ENCODE measurements around the gene MYBPH.

Gene MYBPH

GRCh38 chr1:203158423-203158822, 17.2 kb downstream of the MYBPH start:
- H3K36me3 ChIP-seq (ENCODE audit: insufficient read depth, low read length), result no peaks in the 10 kb centered on the region

DNA sequence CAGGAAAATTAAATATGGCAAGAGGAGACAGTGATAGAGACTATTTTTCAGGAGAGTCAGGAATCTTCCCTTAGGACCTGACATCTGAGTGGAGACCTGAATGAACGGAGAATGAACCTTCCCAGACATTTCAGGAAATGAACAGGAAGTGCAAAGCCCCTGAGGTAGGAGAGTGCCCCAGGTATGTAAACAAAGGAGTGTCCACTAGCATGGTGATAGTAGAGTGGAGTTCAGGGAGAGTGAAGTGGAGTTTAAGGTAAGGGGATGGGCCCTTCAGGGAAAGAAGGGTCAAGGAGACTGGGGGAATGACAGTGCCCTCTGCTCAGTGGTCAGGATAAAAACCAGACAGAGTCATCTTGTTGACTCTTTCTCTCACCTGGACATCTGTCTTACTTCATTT, 19.3 kb downstream of the MYBPH start:
- H3K4me2 ChIP-seq (ENCODE audit: insufficient read depth, low read length), result no peak overlapping the region
- no peak overlapping the region for H3K27ac ChIP-seq (ENCODE audit: low read length)

More at GRCh38 chr1:203158423-203158822, 17.2 kb downstream of the MYBPH start:
- Histone ChIP-seq H4K20me1 (ENCODE audit: insufficient read depth, low read length) (no peaks in the 10 kb centered on the region; the same call in none of the 2 replicates), H3K9me3 (ENCODE audit: insufficient read depth, low read length, severe bottlenecking) (no peaks in the 10 kb centered on the region), H3K4me1 (ENCODE audit: insufficient read depth, low read length) (no peaks in the 10 kb centered on the region), H3K4me2 (ENCODE audit: insufficient read depth, low read length) (no peak overlapping the region), H3K27me3 (ENCODE audit: insufficient read depth, low read length, poor library complexity) (peaks cover 23% of the 10 kb centered on the region), H3K27ac (ENCODE audit: low read length) (no peak overlapping the region), H3K79me2 (ENCODE audit: insufficient read depth, low read length) (no peaks in the 10 kb centered on the region), H2AFZ (ENCODE audit: low read depth, low read length) (no peak overlapping the region), H3K4me3 (ENCODE audit: low read depth in 1 of 2, low read length in 2 of 2) (no peak overlapping the region), H3K9ac (ENCODE audit: low read depth, low read length) (no peak overlapping the region)
- no peak for TF ChIP-seq EZH2 (IDR thresholded peaks at IDR 0.05; ENCODE audit: borderline replicate concordance, low read depth, low read length, severe bottlenecking)
- TF ChIP-seq, protein P1, sequence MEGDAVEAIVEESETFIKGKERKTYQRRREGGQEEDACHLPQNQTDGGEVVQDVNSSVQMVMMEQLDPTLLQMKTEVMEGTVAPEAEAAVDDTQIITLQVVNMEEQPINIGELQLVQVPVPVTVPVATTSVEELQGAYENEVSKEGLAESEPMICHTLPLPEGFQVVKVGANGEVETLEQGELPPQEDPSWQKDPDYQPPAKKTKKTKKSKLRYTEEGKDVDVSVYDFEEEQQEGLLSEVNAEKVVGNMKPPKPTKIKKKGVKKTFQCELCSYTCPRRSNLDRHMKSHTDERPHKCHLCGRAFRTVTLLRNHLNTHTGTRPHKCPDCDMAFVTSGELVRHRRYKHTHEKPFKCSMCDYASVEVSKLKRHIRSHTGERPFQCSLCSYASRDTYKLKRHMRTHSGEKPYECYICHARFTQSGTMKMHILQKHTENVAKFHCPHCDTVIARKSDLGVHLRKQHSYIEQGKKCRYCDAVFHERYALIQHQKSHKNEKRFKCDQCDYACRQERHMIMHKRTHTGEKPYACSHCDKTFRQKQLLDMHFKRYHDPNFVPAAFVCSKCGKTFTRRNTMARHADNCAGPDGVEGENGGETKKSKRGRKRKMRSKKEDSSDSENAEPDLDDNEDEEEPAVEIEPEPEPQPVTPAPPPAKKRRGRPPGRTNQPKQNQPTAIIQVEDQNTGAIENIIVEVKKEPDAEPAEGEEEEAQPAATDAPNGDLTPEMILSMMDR (IDR thresholded peaks at IDR 0.05; ENCODE audit: borderline replicate concordance, extremely low read depth, low read length, poor library complexity, severe bottlenecking), result no peak
- ATAC-seq (ENCODE audit: insufficient read depth, low read depth) (no peak), DNase-seq (no peak)

GRCh38 chr1:203153989-203154821, 21.4 kb downstream of the MYBPH start:
- peaks cover 31% of the 10 kb centered on the region for H3K27me3 ChIP-seq (ENCODE audit: insufficient read depth, low read length, poor library complexity)
- no peak overlapping the region for H3K27ac ChIP-seq (ENCODE audit: low read length)
- H2AFZ ChIP-seq (ENCODE audit: low read depth, low read length), result no peak overlapping the region
- DNase-seq (no peak), ATAC-seq (ENCODE audit: insufficient read depth, low read depth) (no peak)
- no peaks in the 10 kb centered on the region for H3K36me3 ChIP-seq (ENCODE audit: insufficient read depth, low read length)
- H3K4me2 ChIP-seq (ENCODE audit: insufficient read depth, low read length), result no peak overlapping the region
- no peak overlapping the region for H3K9ac ChIP-seq (ENCODE audit: low read depth, low read length)
- TF ChIP-seq EZH2 (IDR thresholded peaks at IDR 0.05; ENCODE audit: borderline replicate concordance, low read depth, low read length, severe bottlenecking), result no peak
- TF ChIP-seq, protein P1 (IDR thresholded peaks at IDR 0.05; ENCODE audit: borderline replicate concordance, extremely low read depth, low read length, poor library complexity, severe bottlenecking), result no peak
- no peaks in the 10 kb centered on the region for H3K9me3 ChIP-seq (ENCODE audit: insufficient read depth, low read length, severe bottlenecking)
- H3K79me2 ChIP-seq (ENCODE audit: insufficient read depth, low read length), result no peaks in the 10 kb centered on the region
- H3K4me3 ChIP-seq (ENCODE audit: low read depth in 1 of 2, low read length in 2 of 2), result no peak overlapping the region
- no peaks in the 10 kb centered on the region for H3K4me1 ChIP-seq (ENCODE audit: insufficient read depth, low read length)
- no peaks in the 10 kb centered on the region; the same call in 1 of the 2 replicates for H4K20me1 ChIP-seq (ENCODE audit: insufficient read depth, low read length)

More for the DNA sequence above, 19.3 kb downstream of the MYBPH start:
- peaks cover 20% of the 10 kb centered on the region for H3K27me3 ChIP-seq (ENCODE audit: insufficient read depth, low read length, poor library complexity)
- no peaks in the 10 kb centered on the region for H3K4me1 ChIP-seq (ENCODE audit: insufficient read depth, low read length)
- TF ChIP-seq EZH2 (IDR thresholded peaks at IDR 0.05; ENCODE audit: borderline replicate concordance, low read depth, low read length, severe bottlenecking), result no peak
- TF ChIP-seq, protein P1 (IDR thresholded peaks at IDR 0.05; ENCODE audit: borderline replicate concordance, extremely low read depth, low read length, poor library complexity, severe bottlenecking), result no peak
- H3K79me2 ChIP-seq (ENCODE audit: insufficient read depth, low read length), result no peaks in the 10 kb centered on the region
- H2AFZ ChIP-seq (ENCODE audit: low read depth, low read length), result no peak overlapping the region
- no peak overlapping the region for H3K9ac ChIP-seq (ENCODE audit: low read depth, low read length)
- H4K20me1 ChIP-seq (ENCODE audit: insufficient read depth, low read length), result no peaks in the 10 kb centered on the region; the same call in 1 of the 2 replicates
- ATAC-seq (ENCODE audit: insufficient read depth, low read depth), result no peak
- no peaks in the 10 kb centered on the region for H3K36me3 ChIP-seq (ENCODE audit: insufficient read depth, low read length)
- DNase-seq, result no peak
- H3K9me3 ChIP-seq (ENCODE audit: insufficient read depth, low read length, severe bottlenecking), result no peaks in the 10 kb centered on the region
- H3K4me3 ChIP-seq (ENCODE audit: low read depth in 1 of 2, low read length in 2 of 2), result no peak overlapping the region

Data from DND-41 (cell line).